Right atrium auricular region (tissue), 2 donors: ENCODE data around the gene DHX8. TPM values are rescaled to one million over a fixed set of nuclear protein-coding genes. Genes with fewer than 3 reads are reported as not detected.
A peak's percentile ranks its signal among the peaks of the same experiment; 100 is the strongest.

Experiments used
- DNase-seq: peaks from one replicate; pipeline ENCODE4 v3.0.0-alpha.2; 2019; ENCODE audit warnings: low spot score
- H3K27ac ChIP-seq, 2 donors: fragments of 200-600 bp; sonication (generic); 1 replicate in 1 of 2; 2 replicates in 1 of 2; pipeline ENCODE4 v1.5.1; 2016 to 2019
- H3K27me3 ChIP-seq, 2 donors: fragments of 200-600 bp; sonication (generic); one replicate each; pipeline versions ENCODE4 v1.5.1 to v1.6.0; 2017 to 2019
- H3K36me3 ChIP-seq: fragments of 200-600 bp; sonication (generic); one replicate; pipeline ENCODE4 v1.5.1; 2016
- H3K4me1 ChIP-seq, 2 donors: fragments of 200-600 bp; sonication (generic); one replicate each; pipeline versions ENCODE4 v1.5.1 to v1.6.0; 2017 to 2019
- H3K4me3 ChIP-seq, 2 donors: fragments of 200-600 bp; sonication (generic); 1 replicate in 1 of 2; 2 replicates in 1 of 2; pipeline ENCODE4 v1.5.1; 2017 to 2019; ENCODE audit warnings: mild to moderate bottlenecking in 1 of 2, moderate library complexity in 1 of 2
- H3K9me3 ChIP-seq, 2 donors: fragments of 200-600 bp; sonication (generic); one replicate each; pipeline ENCODE4 v1.5.1; 2019
- total RNA-seq, 2 donors: library from RNA; depleted of rRNA; stranded (reverse); fragments of >200 nt; gene quantifications; one replicate each; pipeline ENCODE4 v1.1.0, GENCODE V29; 2016
- TF ChIP-seq, protein P1 (sequence below), 2 donors: fragments of 200-600 bp; sonication (generic); IDR thresholded peaks; one replicate each; pipeline ENCODE4 v1.5.1; 2019; ENCODE audit warnings: antibody characterized with exemption in 2 of 2

DHX8 gene
- total RNA-seq, 2 donors from 2014 or later: 18.5 to 26.1 TPM

DNA sequence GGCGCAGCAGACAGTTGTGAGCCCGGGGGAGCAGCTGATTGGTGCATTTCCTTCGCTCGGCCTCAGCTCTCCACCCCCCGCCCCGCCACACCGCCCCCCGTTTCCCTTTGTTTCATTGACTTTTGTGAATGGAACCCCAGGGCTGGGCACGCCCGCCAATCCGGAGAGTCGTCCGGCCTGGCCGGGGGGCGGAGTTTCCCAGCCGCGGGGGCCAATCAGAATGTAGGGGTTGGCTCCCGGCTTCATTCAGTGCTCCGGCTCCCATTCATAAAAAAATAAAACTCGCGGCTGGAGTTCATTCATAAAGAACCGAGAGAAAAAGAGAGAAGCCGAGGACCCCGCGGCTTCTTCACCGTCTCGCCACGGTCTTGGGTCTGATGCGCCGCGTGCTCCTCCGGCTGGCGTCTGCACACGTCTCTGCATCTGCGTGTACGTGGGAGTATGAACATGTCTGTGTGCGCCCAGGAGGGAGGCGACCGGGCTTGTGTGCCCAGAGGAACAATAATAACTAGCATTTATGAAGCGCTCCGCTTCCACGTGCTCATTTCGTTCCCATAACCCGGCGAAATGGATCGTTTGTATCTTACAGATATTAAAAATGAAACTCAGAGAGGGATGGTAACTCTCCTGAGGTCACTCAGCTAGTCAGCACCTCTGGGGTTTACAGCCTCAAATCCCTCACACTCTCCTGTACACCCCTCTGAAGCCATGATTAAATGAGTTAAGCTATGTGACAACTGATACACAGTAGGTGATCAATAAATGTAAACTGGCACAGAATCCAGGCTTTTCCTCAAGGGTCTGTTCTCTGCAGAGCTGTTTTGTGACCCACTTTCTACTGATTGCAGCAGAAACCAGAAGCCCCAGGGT, 62.8 kb downstream of the DHX8 start, which contains the start of gene ETV4:
Gene ETV4 (minus strand): TSS at position 22 of the 870 bp plus-strand sequence. CDS start 723 bp downstream, outside the sequence.
- DNase-seq: peak; percentile 90
- H3K4me3 ChIP-seq: peak within 1 kb of the TSS; percentile 49 to 67
- no peaks in the 10 kb centered on the region for H3K27me3 ChIP-seq
- H3K9me3 ChIP-seq: no peaks in the 10 kb centered on the region
- peak within 1 kb of the TSS in 1 of 2 donors; percentile 26 for H3K27ac ChIP-seq
- peaks cover 0 to 29% of the 10 kb centered on the region in 2 donors for H3K4me1 ChIP-seq
- H3K36me3 ChIP-seq: no peaks in the 10 kb centered on the region
- TF ChIP-seq, protein P1, sequence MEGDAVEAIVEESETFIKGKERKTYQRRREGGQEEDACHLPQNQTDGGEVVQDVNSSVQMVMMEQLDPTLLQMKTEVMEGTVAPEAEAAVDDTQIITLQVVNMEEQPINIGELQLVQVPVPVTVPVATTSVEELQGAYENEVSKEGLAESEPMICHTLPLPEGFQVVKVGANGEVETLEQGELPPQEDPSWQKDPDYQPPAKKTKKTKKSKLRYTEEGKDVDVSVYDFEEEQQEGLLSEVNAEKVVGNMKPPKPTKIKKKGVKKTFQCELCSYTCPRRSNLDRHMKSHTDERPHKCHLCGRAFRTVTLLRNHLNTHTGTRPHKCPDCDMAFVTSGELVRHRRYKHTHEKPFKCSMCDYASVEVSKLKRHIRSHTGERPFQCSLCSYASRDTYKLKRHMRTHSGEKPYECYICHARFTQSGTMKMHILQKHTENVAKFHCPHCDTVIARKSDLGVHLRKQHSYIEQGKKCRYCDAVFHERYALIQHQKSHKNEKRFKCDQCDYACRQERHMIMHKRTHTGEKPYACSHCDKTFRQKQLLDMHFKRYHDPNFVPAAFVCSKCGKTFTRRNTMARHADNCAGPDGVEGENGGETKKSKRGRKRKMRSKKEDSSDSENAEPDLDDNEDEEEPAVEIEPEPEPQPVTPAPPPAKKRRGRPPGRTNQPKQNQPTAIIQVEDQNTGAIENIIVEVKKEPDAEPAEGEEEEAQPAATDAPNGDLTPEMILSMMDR (IDR thresholded peaks at IDR 0.05): no peak

- Histone ChIP-seq H3K4me1 (peaks cover 0 to 29% of the 10 kb centered on the region in 2 donors), H3K4me3 (no peak overlapping the region), H3K9me3 (no peaks in the 10 kb centered on the region), H3K27me3 (no peaks in the 10 kb centered on the region), H3K27ac (no peak overlapping the region), H3K36me3 (no peaks in the 10 kb centered on the region)
- no peak for DNase-seq
- TF ChIP-seq, protein P1 (IDR thresholded peaks at IDR 0.05): no peak
These were observed 63.4 kb downstream of the DHX8 start for GRCh38 chr17:43547189-43547550.

DNA sequence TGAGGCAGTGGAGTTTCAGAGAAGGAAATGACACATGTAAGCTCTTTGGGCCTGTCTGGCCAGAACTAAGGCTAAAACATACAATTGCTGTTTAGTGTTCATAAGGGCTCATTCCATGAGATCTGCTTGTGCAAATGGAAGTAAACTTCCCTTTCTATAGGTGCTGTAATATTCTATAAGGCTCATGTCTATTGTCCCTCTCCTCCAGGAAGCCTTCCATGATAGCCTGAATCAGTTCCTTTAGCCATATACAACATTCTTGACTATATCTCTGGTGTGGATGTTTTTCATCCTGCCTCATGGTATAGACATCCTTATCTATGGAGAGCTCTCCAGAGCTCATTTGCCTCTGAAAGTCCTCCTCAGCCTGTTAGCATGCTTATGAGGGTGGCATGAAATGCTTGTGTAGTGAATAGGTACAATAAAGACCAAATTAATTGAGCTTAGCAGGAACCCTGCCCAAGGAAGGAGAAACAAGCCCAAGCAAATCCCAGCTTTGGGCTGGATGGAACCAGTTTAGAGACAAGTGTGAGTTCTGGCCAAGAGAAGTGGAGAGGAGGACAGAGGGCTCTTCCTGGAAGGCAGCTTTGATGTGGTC, 64.0 kb downstream of the DHX8 start:
- Histone ChIP-seq H3K4me3 (no peak overlapping the region), H3K9me3 (no peaks in the 10 kb centered on the region), H3K4me1 (peaks cover 0 to 29% of the 10 kb centered on the region in 2 donors), H3K36me3 (no peaks in the 10 kb centered on the region), H3K27ac (no peak overlapping the region), H3K27me3 (no peaks in the 10 kb centered on the region)
- DNase-seq: no peak
- TF ChIP-seq, protein P1 (IDR thresholded peaks at IDR 0.05): no peak

GRCh38 chr17:43548689-43549379, 65.1 kb downstream of the DHX8 start:
- TF ChIP-seq, protein P1 (IDR thresholded peaks at IDR 0.05): no peak
- H3K9me3 ChIP-seq: no peaks in the 10 kb centered on the region
- H3K36me3 ChIP-seq: no peaks in the 10 kb centered on the region
- no peak overlapping the region for H3K27ac ChIP-seq
- DNase-seq: no peak
- H3K4me3 ChIP-seq: no peak overlapping the region
- no peaks in the 10 kb centered on the region for H3K27me3 ChIP-seq
- peaks cover 0 to 29% of the 10 kb centered on the region in 2 donors for H3K4me1 ChIP-seq

- Histone ChIP-seq H3K4me3 (no peak overlapping the region), H3K9me3 (no peaks in the 10 kb centered on the region), H3K36me3 (no peaks in the 10 kb centered on the region), H3K27ac (no peak overlapping the region), H3K4me1 (peaks cover 0 to 25% of the 10 kb centered on the region in 2 donors), H3K27me3 (no peaks in the 10 kb centered on the region)
- TF ChIP-seq, protein P1 (IDR thresholded peaks at IDR 0.05): no peak
- no peak for DNase-seq
These were observed 65.7 kb downstream of the DHX8 start for GRCh38 chr17:43549496-43549895.
